Calu3 (cell line): Measurements from ENCODE around the gene NSG2. TPM values are rescaled to one million over a fixed set of nuclear protein-coding genes. Genes with fewer than 3 reads are reported as not detected.

Source experiments
- BruUV-seq: library from RNA; stranded (reverse); fragments of 400-500 nt; replicated peaks from 2 replicates; lab custom pipeline; 2021; lab: Mats Ljungman, UMichigan
- CTCF ChIA-PET: fragments of 300-600 bp; sonication (Branson Sonifier 250); formaldehyde crosslinking; loops from one replicate; lab custom pipeline; 2022; ENCODE audit warnings: antibody characterized with exemption; lab: Charles Lee
- DNase-seq: peaks from one replicate; pipeline ENCODE4 v3.0.0; 2022
- H3K27ac Mint-ChIP-seq: one replicate; pipeline ENCODE4 v1.8.0; 2022; ENCODE audit warnings: mixed read lengths; ENCODE audit not compliant: unreplicated experiment
- H3K27me3 Mint-ChIP-seq: one replicate; pipeline ENCODE4 v1.8.0; 2022; ENCODE audit warnings: mixed read lengths; ENCODE audit not compliant: unreplicated experiment
- H3K36me3 Mint-ChIP-seq: one replicate; pipeline ENCODE4 v1.8.0; 2022; ENCODE audit warnings: mild to moderate bottlenecking, moderate library complexity, mixed read lengths; ENCODE audit not compliant: insufficient read depth, unreplicated experiment
- H3K4me1 Mint-ChIP-seq: one replicate; pipeline ENCODE4 v1.8.0; 2022; ENCODE audit warnings: mild to moderate bottlenecking, low read depth, mixed read lengths; ENCODE audit not compliant: unreplicated experiment
- H3K4me3 Mint-ChIP-seq: one replicate; pipeline ENCODE4 v1.8.0; 2022; ENCODE audit warnings: mild to moderate bottlenecking, low read depth, moderate library complexity, mixed read lengths; ENCODE audit not compliant: unreplicated experiment
- H3K9me3 Mint-ChIP-seq: one replicate; pipeline ENCODE4 v1.8.0; 2022; ENCODE audit warnings: low read depth, mixed read lengths; ENCODE audit not compliant: unreplicated experiment
- intact Hi-C: fragments of 100-400 bp; cut with micrococcal nuclease; formaldehyde crosslinking; loops from one replicate; pipeline ENCODE4 v1.10.0; 2022; ENCODE audit not compliant: unreplicated experiment
- total RNA-seq: library from RNA; stranded (reverse); gene quantifications from 2 replicates; pipeline ENCODE4 v1.2.3, GENCODE V29; 2022
- TF ChIP-seq, protein P1 (sequence below): fragments of 200-600 bp; IDR thresholded peaks from one replicate; pipeline ENCODE4 v1.8.0; 2022; ENCODE audit warnings: antibody characterized with exemption; ENCODE audit not compliant: unreplicated experiment

The NSG2 gene
- total RNA-seq, 1 experiment from 2014 or later, result not detected

DNA sequence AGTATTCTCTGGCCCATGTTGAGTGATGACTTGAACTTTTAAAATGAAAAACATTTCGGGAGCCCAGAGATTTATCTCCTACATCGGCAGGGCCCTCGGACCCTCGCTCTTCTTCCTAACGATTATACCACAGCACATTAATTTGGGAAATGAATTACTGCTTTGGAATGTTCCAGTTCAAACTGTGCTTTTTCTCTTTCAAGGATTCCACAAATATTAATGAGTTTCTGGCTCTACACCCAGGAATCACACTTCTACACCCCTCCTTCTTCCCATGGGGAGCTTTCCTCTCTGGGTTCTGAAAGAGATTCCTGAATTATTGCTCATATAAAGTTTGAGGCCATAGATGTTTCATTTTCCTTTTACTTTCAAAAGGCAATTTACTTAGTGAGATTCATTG is 41.2 kb downstream of the NSG2 start:
- Mint-ChIP-seq H3K27me3 (peaks cover 93% of the 10 kb centered on the region), H3K36me3 (no peaks in the 10 kb centered on the region), H3K27ac (no peak overlapping the region), H3K4me3 (no peak overlapping the region), H3K9me3 (no peaks in the 10 kb centered on the region), H3K4me1 (no peaks in the 10 kb centered on the region)
- intact Hi-C loops, result no loop called here
- CTCF ChIA-PET, result no interaction called here
- DNase-seq, result no peak
- TF ChIP-seq, protein P1, sequence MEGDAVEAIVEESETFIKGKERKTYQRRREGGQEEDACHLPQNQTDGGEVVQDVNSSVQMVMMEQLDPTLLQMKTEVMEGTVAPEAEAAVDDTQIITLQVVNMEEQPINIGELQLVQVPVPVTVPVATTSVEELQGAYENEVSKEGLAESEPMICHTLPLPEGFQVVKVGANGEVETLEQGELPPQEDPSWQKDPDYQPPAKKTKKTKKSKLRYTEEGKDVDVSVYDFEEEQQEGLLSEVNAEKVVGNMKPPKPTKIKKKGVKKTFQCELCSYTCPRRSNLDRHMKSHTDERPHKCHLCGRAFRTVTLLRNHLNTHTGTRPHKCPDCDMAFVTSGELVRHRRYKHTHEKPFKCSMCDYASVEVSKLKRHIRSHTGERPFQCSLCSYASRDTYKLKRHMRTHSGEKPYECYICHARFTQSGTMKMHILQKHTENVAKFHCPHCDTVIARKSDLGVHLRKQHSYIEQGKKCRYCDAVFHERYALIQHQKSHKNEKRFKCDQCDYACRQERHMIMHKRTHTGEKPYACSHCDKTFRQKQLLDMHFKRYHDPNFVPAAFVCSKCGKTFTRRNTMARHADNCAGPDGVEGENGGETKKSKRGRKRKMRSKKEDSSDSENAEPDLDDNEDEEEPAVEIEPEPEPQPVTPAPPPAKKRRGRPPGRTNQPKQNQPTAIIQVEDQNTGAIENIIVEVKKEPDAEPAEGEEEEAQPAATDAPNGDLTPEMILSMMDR, result no peak
- no TSS peak for BruUV-seq

DNA sequence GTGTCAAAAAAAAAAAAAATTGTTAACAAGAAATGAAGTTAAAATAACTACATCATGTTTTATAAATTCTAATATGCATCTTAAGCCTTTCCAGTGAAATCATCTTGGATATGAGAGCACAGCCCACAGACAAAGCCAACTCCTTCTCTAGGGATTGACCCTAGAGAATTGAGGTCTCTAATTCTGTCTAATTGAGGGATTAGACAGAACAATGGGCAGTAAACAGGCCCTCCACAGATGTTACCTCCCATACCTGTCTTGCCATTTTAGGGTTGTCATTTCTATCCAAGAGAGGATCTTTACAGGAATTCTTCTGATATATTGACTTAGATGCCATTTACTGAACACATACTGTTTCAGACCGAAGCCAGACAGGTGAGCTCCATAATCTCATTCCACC is 42.3 kb downstream of the NSG2 start:
- Mint-ChIP-seq H3K27me3 (peaks cover 97% of the 10 kb centered on the region), H3K4me3 (no peak overlapping the region), H3K4me1 (no peaks in the 10 kb centered on the region), H3K36me3 (no peaks in the 10 kb centered on the region), H3K9me3 (no peaks in the 10 kb centered on the region), H3K27ac (no peak overlapping the region)
- CTCF ChIA-PET, result no interaction called here
- BruUV-seq, result no TSS peak
- no peak for DNase-seq
- TF ChIP-seq, protein P1, result no peak
- intact Hi-C loops, result no loop called here

DNA sequence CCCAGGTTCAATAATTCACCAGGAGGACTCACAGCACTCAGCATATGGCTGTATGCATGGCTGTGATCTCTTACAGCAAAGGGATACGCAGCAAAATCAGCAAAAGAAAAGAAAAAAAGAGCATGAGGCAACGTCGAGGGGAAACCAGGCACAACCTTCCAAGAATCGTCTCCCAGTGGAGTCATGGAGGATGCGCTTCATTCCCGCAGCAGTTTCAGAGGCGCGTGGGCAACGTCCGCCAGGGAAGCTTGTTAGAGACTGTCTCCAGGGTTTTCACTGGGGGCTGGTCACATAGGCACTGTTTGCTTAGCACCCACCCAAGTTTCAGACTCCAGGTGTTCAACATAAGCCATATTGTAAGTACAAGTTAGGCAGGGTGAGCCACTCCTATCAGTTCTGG is 44.6 kb downstream of the NSG2 start:
- intact Hi-C loops, result no loop called here
- Mint-ChIP-seq H3K4me1 (no peaks in the 10 kb centered on the region), H3K27ac (no peak overlapping the region), H3K36me3 (no peaks in the 10 kb centered on the region), H3K27me3 (peaks cover 77% of the 10 kb centered on the region), H3K9me3 (no peaks in the 10 kb centered on the region), H3K4me3 (no peak overlapping the region)
- BruUV-seq, result no TSS peak
- TF ChIP-seq, protein P1, result no peak
- DNase-seq, result no peak
- CTCF ChIA-PET, result no interaction called here

DNA sequence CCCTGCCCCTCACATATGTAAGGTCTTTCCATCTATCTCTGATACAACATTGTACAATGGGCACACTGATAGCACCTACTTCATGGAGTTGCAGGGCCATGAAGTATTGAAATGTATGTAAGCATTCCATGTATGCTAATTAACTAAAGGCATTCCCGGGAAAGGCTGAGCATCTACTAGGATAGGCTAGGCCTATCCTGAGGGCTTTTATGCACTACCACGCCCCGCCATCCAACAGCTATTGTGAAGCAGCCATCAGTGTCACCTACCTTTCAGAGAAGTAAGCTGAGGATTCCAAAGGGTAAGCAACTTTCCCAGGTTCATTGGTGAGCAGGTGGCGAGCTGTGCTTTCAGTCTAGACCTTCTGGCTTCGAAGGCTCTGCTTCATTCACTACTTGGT is 47.6 kb downstream of the NSG2 start:
- intact Hi-C loops, result no loop called here
- Mint-ChIP-seq H3K36me3 (no peaks in the 10 kb centered on the region), H3K4me3 (no peak overlapping the region), H3K4me1 (no peaks in the 10 kb centered on the region), H3K27ac (no peak overlapping the region), H3K27me3 (peaks cover 51% of the 10 kb centered on the region), H3K9me3 (no peaks in the 10 kb centered on the region)
- TF ChIP-seq, protein P1, result no peak
- DNase-seq, result no peak
- no TSS peak for BruUV-seq
- CTCF ChIA-PET, result interaction anchor here (0.5 kb wide), 1 partner anchor 532 kb away, joined by 3 read pairs; no protein-coding TSS in a partner anchor
